HS-27A (cell line): ENCODE data around the gene SART1.
A peak's percentile ranks its signal among the peaks of the same experiment; 100 is the strongest.
"Not testable (repeated sequence)": the region's sequence is repeated elsewhere in the genome, so short reads cannot be mapped to it uniquely, and the experiment has no call there.

Experiments used
- DNase-seq: peaks from one replicate; pipeline ENCODE4 v3.0.0-alpha.2; 2012; ENCODE audit warnings: low read depth, missing footprints

Gene SART1

GRCh38 chr11:66015454-66015881 is 53.9 kb downstream of the SART1 start:
- DNase-seq = peak; percentile 97

- DNase-seq = no peak
These were observed 54.6 kb downstream of the SART1 start for GRCh38 chr11:66015936-66016792.

DNA sequence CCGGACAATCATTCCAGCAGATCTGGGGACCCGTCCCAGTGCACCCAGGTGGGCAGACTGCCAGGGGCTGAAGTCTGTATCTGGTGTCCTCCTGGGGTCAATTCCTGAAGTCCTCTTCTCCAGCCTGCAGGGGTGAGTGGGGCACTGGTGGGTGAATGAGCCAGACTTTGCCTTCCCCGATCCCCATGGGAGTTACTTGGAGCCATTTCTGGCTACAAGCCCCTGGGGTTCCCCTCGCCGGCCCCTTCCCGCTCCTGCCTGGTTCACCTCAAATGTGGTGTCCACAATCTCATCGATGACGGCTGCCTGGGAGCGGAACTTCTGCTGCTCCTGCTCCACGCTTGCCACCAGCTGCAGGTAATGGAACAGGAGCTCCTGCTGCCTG is 55.3 kb downstream of the SART1 start:
- DNase-seq = no peak

GRCh38 chr11:66017321-66017720 is 55.8 kb downstream of the SART1 start:
- DNase-seq = no peak

DNA sequence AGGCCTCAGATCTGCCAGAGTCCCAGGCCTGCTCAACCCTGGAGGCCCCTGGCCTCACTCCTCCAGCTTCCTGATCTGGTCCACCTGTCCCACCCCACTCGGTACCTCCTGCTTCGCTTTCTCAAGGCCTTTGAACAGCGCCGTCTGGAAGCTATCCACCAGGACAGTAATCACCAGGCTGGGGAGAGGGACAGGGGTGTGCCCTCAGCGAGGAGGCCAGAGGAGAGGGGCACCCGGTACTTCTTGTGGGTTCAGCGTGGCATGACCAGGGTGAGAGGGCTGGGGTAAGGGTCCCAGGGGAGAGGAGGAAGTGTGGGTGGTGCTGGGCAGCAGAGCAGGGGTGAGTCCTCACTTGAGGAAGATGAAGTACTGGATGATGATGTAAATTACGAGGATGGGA is 58.7 kb downstream of the SART1 start:
- DNase-seq = no peak

DNA sequence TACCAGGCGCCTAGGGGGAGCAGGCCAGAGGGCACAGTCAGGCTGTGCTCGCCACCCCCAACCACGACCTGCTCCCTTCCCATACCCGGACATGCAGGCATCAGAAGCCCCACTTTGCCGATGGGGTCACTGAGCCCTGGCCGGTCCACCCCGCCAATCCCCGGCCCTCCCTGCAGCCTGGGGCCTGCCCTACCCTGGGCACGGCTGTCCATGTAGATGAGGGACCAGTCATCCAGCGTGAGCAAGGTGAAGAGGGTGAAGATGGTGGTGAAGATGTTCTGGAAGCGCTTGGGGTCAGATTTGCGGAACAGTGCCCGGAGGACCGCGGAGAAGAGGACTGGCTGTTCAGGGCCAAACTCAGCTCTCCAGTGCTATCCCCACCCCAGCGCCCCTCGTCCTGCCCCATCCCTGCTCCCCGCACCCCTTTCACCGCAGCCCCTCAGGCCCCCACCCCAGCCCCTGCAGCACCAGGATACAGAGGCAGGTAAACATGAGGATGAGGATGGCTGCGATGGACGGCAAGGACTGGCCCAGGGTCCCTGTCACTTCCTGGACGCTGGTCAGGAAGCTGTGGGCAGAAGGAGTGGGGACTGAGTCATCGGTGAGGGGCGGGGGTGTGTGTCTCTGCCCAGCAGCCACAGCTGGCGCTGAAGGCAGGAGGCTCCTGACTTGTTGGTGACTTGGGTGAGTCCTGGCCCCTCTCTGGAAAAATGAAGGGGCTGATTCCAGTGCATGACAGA is 59.3 kb downstream of the SART1 start:
- peak; percentile 73 for DNase-seq

DNA sequence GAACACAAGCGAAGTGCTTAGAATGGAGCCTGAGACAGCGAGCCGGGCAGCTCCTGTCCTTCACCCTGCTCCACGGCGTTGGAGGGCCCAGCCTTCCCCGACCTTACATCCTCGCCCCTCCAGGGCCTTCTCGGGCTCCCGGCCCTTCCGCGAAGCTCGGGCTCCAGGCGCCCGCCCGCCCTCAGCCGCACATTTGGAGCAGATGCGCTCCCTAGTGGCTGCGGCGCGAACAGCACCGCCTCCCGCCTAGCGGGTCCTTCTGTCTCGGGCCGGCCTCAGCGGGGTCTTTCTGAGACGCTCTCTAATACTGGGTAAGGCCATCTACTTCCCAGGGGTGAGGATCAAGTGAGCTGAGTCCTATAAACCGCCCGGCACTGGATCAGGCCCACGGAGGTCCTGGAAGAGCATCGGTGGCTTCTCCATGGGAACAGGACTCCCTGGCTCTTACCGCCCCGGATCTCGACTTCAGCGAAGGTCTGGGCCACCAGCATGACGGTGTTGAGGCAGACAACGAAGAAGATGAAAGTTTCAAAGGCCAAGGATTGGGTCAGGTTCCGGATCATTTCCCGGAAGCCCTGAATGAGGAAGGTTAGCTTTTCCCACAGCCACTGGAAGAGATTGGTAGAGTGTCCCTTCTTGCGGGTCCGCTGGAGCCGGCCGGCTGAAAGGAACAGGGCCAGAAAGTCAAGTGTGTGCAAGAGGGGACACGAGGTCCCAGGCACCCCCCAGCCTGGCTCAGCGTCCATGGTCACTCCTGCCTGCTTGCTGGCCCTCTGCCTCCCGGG is 61.1 kb downstream of the SART1 start:
- no peak for DNase-seq

GRCh38 chr11:66023186-66023440 is 61.6 kb downstream of the SART1 start:
- not testable (repeated sequence) for DNase-seq

- no peak for DNase-seq
These were observed 64.5 kb downstream of the SART1 start, which contains the start of gene CATSPER1 for GRCh38 chr11:66026017-66026529. TSS of gene CATSPER1 (minus strand) at chr11:66026479. CDS start at chr11:66026379, 100 bp downstream.
